Stimulated activated CD8-positive, alpha-beta memory T cell treated with anti-CD3 and anti-CD28 coated beads, Interleukin-15, amount 100 ng/mL, for 24 hours (primary cell): ENCODE results near the gene EN1.

Experiments used
- DNase-seq: peaks from one replicate; pipeline ENCODE4 v3.0.0-alpha.2; 2020; ENCODE audit warnings: low read depth

EN1 gene

GRCh38 chr2:118817469-118817868, 30.0 kb downstream of the EN1 start:
- DNase-seq = no peak

GRCh38 chr2:118816669-118817068, 30.8 kb downstream of the EN1 start:
- DNase-seq = no peak

GRCh38 chr2:118815731-118816130, 31.7 kb downstream of the EN1 start:
- DNase-seq = no peak

- DNase-seq = no peak
Measured at GRCh38 chr2:118815314-118815713, 32.1 kb downstream of the EN1 start.

GRCh38 chr2:118814368-118814767, 33.1 kb downstream of the EN1 start:
- no peak for DNase-seq

- DNase-seq = no peak
Measured at GRCh38 chr2:118813601-118814339, 33.7 kb downstream of the EN1 start.

GRCh38 chr2:118813111-118813510, 34.3 kb downstream of the EN1 start:
- no peak for DNase-seq

GRCh38 chr2:118812552-118812951, 34.9 kb downstream of the EN1 start:
- no peak for DNase-seq

GRCh38 chr2:118811514-118812115, 35.8 kb downstream of the EN1 start:
- no peak for DNase-seq

- no peak for DNase-seq
Measured at GRCh38 chr2:118810766-118811165, 36.7 kb downstream of the EN1 start.

- DNase-seq = no peak
Measured at GRCh38 chr2:118808429-118808809, 39.0 kb downstream of the EN1 start.

- no peak for DNase-seq
Measured at GRCh38 chr2:118807668-118808428, 39.6 kb downstream of the EN1 start.

- no peak for DNase-seq
Measured at GRCh38 chr2:118806797-118807667, 40.4 kb downstream of the EN1 start.

GRCh38 chr2:118805064-118805690, 42.3 kb downstream of the EN1 start:
- DNase-seq = no peak

GRCh38 chr2:118803012-118803411, 44.4 kb downstream of the EN1 start:
- no peak for DNase-seq

- no peak for DNase-seq
Measured at GRCh38 chr2:118801151-118801550, 46.3 kb downstream of the EN1 start.

GRCh38 chr2:118800736-118801135, 46.7 kb downstream of the EN1 start:
- DNase-seq = no peak

GRCh38 chr2:118794546-118794945, 52.9 kb downstream of the EN1 start:
- DNase-seq = no peak
